ENCODE results near the gene CCDC32.
"Not testable (repeated sequence)": the region's sequence is repeated elsewhere in the genome, so short reads cannot be mapped to it uniquely, and the experiment has no call there.

Gene CCDC32

DNA sequence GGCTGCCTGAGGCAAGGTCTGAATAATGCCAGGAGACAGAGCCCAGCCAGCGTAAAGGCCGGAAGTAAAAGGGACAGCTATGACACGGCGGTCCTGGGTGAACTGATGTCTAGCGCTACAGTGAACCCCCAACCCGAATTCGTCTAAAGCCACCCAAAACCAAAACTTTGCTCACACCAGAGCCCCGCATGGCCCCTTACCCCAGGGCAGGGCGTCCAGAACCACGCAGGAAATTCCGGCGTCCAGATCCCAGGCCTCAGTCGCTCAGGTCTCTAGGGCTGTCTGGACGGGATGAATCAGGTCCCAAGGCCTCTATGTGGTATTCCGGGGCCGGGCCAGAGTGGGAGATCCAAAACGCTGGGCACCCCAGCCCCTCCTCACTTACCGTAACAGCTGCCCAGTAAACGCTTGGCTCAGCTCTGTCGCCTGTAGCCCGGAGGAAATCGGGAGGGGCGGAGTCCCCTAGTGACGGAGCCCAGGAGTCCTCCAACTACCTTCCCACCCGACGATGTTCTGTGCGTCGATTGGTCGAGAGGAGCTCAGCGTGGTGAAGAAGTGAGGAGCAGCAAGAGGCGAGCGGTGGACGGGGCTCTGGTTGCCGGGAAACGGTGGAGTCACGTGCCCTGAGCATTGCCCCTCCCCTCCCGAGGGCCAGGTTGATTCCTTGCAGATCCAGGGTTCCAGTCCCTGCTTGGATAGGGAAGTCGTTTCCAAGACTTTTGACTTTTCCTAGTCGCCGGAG, at the start of gene CCDC32:
CCDC32 (minus strand) TSS at position 452 of the 742 bp plus-strand sequence. CDS start 2,027 bp downstream, outside the sequence.
- peak; percentile 99 for FAIRE-seq
- DNase-seq (ENCODE audit: extremely low spot score, insufficient read length, low read depth) = peak; percentile 96

DNA sequence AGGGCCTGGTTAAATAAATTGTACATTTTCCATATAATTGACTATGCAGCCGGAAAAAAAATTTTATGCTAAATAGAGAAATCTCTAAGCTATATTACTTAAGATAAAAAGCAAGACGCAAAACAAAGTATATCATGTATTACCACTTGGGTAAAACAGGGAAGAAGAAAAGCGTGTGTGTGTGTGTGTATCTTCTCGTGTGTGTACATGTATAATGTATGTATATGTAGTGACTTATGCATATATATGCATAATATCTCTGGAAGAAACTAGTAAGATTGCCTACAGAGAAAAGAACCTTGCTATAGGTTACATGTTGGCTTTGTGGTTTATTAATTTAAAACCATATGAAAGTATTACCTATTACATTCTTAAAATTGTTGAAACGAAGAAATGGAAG, 48.2 kb upstream of the CCDC32 start:
- FAIRE-seq (no peak), DNase-seq (ENCODE audit: extremely low spot score, insufficient read length, low read depth) (no peak)

- DNase-seq (ENCODE audit: extremely low spot score, insufficient read length, low read depth) (no peak), FAIRE-seq (no peak)
Observed at GRCh38 chr15:40603935-40604334, 39.1 kb upstream of the CCDC32 start.

DNA sequence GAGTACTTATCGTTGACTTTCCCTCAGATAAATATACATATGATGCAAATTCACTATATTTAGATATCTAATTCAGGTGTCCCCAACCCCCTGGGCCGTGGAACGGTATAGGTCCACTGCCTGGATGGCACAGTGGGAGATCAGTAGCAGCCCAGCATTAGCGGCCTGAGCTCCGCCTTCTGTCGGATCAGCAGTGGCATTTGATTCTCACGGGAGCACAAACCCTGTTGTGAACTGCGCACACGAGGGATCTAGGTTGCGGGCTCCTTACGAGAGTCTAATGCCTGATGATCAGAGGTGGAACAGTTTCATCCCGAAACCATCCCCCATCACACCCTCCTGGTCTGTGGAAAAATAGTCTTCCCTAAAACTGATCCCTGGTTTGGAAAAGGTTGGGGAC, 36.1 kb upstream of the CCDC32 start:
- FAIRE-seq (no peak), DNase-seq (ENCODE audit: extremely low spot score, insufficient read length, low read depth) (no peak)

DNA sequence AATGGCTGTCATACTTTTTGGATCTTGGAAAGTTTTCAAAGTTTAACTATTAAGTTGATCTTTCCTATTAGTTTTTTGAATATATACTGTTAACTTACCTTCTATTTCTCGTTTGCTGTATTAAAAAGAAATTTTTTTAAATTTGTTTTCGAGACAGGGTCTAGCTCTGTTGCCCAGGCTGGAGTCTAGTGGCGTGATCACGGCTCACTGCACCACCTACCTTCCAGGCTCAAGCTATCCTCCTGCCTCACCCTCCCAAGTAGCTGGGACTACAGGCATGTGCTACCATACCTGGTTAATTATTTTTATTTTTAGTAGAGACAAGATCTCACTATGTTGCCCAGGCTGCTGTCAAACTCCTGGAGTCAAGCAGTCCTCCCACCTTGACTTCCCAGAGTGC, 33.8 kb upstream of the CCDC32 start:
- no peak for FAIRE-seq
- DNase-seq (ENCODE audit: extremely low spot score, insufficient read length, low read depth) = no peak

DNA sequence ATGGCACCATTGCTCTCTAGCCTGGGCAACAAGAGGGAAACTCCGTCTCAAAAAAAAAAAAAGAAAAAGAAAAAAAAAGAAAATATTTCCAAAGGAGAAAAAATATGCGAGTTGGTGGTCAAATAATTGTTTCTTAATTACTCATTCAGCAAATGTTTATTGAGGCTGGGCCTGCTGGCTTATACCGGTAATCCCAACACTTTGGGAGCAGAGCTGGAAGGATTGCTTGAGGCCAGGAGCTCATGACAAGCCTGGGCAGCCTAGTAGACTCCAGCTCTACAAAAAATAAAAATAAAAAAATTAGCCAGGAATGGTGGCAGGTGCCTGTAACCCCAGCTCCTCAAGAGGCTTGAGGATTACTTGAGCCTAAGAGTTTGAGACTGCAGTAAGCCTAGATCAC, 33.3 kb upstream of the CCDC32 start:
- DNase-seq (ENCODE audit: extremely low spot score, insufficient read length, low read depth) = no peak
- no peak for FAIRE-seq

- FAIRE-seq (no peak), DNase-seq (ENCODE audit: extremely low spot score, insufficient read length, low read depth) (no peak)
Observed at GRCh38 chr15:40597024-40597423, 32.2 kb upstream of the CCDC32 start.

GRCh38 chr15:40595773-40596172, 30.9 kb upstream of the CCDC32 start:
- FAIRE-seq (no peak), DNase-seq (ENCODE audit: extremely low spot score, insufficient read length, low read depth) (no peak)

GRCh38 chr15:40595219-40595618, 30.4 kb upstream of the CCDC32 start:
- FAIRE-seq = no peak
- DNase-seq (ENCODE audit: extremely low spot score, insufficient read length, low read depth) = no peak

DNA sequence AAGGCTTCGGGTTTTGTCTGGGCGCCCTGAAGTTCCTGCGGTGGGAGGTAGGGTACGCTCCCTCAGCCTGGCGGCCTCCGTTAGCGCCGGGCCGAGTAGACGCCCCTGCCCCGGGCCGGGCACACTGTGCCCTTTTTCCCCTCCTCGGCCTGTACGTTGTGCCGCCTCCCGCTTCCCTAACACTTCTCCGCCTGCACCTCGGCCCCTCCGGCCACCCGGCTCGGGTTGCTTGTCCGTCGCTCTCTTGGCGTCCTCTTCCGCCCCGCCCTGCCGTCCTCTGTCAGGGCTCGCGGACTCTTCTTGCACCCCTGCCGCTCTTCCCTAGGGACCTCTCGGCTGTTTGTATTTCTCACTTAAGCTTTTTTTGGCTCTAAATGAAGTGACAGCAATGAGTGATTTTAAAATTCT, 29.6 kb upstream of the CCDC32 start:
- DNase-seq (ENCODE audit: extremely low spot score, insufficient read length, low read depth) (peak; percentile 38), FAIRE-seq (peak; percentile 81)

GRCh38 chr15:40593588-40594428, 29.0 kb upstream of the CCDC32 start, which contains the start of gene KNL1:
Gene KNL1, plus strand, starts transcription at chr15:40594249. Its CDS starts 8,683 bp downstream, at chr15:40602932.
- FAIRE-seq (peak; percentile 87), DNase-seq (ENCODE audit: extremely low spot score, insufficient read length, low read depth) (peak; percentile 69)

- no peak for DNase-seq (ENCODE audit: extremely low spot score, insufficient read length, low read depth)
Observed at GRCh38 chr15:40593165-40593564, 28.3 kb upstream of the CCDC32 start.

GRCh38 chr15:40591389-40591788, 26.5 kb upstream of the CCDC32 start:
- no peak for FAIRE-seq

More at GRCh38 chr15:40593165-40593564, 28.3 kb upstream of the CCDC32 start:
- FAIRE-seq = no peak

GRCh38 chr15:40590667-40591050, 25.8 kb upstream of the CCDC32 start:
- FAIRE-seq = no peak
- DNase-seq (ENCODE audit: extremely low spot score, insufficient read length, low read depth) = no peak

More at GRCh38 chr15:40591389-40591788, 26.5 kb upstream of the CCDC32 start:
- no peak for DNase-seq (ENCODE audit: extremely low spot score, insufficient read length, low read depth)

DNA sequence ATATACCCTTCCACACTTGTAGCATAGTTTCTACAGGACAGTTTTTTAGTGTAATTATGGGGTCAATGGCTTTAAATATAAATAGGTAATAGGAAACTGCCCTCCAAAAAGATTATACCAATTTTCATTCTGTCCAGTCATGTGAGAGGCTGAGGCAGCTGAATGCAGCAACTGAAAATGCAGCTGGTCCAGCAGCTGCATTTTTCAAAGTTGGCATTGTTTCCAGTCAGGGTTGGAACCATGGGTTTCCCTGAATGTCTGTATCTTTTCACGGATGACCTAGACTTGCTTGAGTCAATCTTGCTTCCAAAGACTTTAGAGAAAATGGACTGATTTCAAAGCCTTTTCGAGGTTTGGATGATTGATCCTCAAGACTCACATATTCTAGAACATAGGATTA, 19.3 kb upstream of the CCDC32 start:
- FAIRE-seq = no peak

GRCh38 chr15:40582726-40583246, 17.9 kb upstream of the CCDC32 start:
- no peak for FAIRE-seq
- no peak for DNase-seq (ENCODE audit: extremely low spot score, insufficient read length, low read depth)

More for the DNA sequence above, 19.3 kb upstream of the CCDC32 start:
- DNase-seq (ENCODE audit: extremely low spot score, insufficient read length, low read depth) = no peak

GRCh38 chr15:40581796-40582195, 17.0 kb upstream of the CCDC32 start:
- not testable (repeated sequence) for FAIRE-seq; DNase-seq (ENCODE audit: extremely low spot score, insufficient read length, low read depth)

DNA sequence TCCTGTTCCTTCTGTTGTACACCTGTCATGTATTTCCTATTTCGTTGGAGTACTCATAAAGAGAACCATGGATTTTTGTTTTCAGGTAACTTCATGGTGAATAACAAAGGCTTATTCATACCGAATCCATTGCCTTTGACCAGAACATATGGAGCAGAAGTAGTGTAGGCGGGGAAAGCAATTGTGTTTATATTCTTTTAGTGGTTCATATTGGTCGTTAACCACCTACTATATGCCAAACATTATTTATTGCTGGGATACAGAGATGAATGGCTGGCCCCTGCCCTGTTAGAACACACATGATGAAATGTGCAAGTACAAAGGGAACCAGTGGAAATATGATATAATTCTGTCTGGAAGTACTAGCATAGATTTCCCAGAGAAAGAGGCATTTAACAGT, 14.1 kb upstream of the CCDC32 start:
- no peak for FAIRE-seq
- no peak for DNase-seq (ENCODE audit: extremely low spot score, insufficient read length, low read depth)

GRCh38 chr15:40576914-40577313, 12.1 kb upstream of the CCDC32 start:
- not testable (repeated sequence) for DNase-seq (ENCODE audit: extremely low spot score, insufficient read length, low read depth); FAIRE-seq

- no peak for DNase-seq (ENCODE audit: extremely low spot score, insufficient read length, low read depth)
- no peak for FAIRE-seq
Observed at GRCh38 chr15:40575113-40575512, 10.3 kb upstream of the CCDC32 start.
